ENCODE measurements around the gene PASK. TPM values are rescaled to one million over a fixed set of nuclear protein-coding genes. Genes with fewer than 3 reads are reported as not detected.
A peak's percentile ranks its signal among the peaks of the same experiment; 100 is the strongest.
"Not testable (repeated sequence)": the region's sequence is repeated elsewhere in the genome, so short reads cannot be mapped to it uniquely, and the experiment has no call there.

The PASK gene
- total RNA-seq, 1 experiment from 2014 or later: 69.3 TPM

- Mint-ChIP-seq H3K4me3 (ENCODE audit: low read depth, unreplicated experiment) (no peak overlapping the region), H3K36me3 (ENCODE audit: insufficient read depth, unreplicated experiment) (peaks cover 18% of the 10 kb centered on the region), H3K27me3 (ENCODE audit: unreplicated experiment) (no peaks in the 10 kb centered on the region), H3K9me3 (ENCODE audit: low read depth, unreplicated experiment) (no peaks in the 10 kb centered on the region), H3K27ac (ENCODE audit: unreplicated experiment) (no peak overlapping the region), H3K4me1 (ENCODE audit: low read depth, unreplicated experiment) (no peaks in the 10 kb centered on the region)
- CTCF ChIA-PET: no interaction called here
- intact Hi-C loops (cut with micrococcal nuclease; ENCODE audit: unreplicated experiment): no loop called here
- no TSS peak for BruUV-seq (replicated peaks)
- no peak for TF ChIP-seq CTCF (IDR thresholded peaks at IDR 0.05; ENCODE audit: unreplicated experiment)
- no peak for DNase-seq
Measured at GRCh38 chr2:241107031-241107783, 42.1 kb downstream of the PASK start.

DNA sequence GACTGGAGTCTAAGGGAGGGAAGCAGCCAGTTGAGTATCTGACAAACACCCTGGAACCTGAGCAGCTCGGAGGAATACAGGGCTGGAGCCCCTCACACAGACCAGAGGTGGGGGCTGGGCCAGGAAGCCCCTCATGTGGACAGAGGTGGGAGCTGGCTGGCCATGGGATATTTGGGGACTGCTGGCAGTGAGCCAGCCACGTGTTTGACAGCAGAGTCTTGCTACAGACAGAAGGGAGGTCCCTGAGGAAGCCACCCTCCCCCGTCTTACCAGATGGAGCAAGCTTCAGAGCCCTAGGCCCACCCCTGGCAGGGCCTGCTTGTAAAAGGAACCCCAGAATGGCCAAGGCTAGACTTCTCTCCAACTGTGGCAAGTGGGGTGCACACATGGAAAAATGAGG, 43.6 kb downstream of the PASK start:
- intact Hi-C loops (cut with micrococcal nuclease; ENCODE audit: unreplicated experiment): no loop called here
- no peak overlapping the region for H3K27ac Mint-ChIP-seq (ENCODE audit: unreplicated experiment)
- no peaks in the 10 kb centered on the region for H3K9me3 Mint-ChIP-seq (ENCODE audit: low read depth, unreplicated experiment)
- H3K27me3 Mint-ChIP-seq (ENCODE audit: unreplicated experiment): no peaks in the 10 kb centered on the region
- CTCF ChIA-PET: no interaction called here
- DNase-seq: no peak
- no peaks in the 10 kb centered on the region for H3K4me1 Mint-ChIP-seq (ENCODE audit: low read depth, unreplicated experiment)
- no TSS peak for BruUV-seq (replicated peaks)
- peaks cover 21% of the 10 kb centered on the region for H3K36me3 Mint-ChIP-seq (ENCODE audit: insufficient read depth, unreplicated experiment)
- TF ChIP-seq CTCF (IDR thresholded peaks at IDR 0.05; ENCODE audit: unreplicated experiment): no peak
- no peak overlapping the region for H3K4me3 Mint-ChIP-seq (ENCODE audit: low read depth, unreplicated experiment)

DNA sequence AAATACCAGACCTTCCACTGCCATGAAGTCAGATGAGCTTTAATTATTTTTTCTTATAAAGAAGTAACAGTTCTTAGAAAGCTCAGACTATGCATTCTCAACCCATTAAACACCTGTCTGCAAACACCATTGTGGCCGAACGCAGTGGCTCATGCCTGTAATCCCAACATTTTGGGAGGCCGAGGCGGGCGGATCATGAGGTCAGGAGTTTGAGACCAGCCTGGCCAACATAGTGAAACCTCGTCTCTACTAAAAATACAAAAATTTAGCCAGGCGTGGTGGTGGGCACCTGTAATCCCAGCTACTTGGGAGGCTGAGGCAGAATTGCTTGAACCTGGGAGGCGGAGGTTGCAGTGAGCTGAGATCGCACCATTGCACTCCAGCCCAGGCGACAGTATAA, 44.7 kb downstream of the PASK start:
- H3K27ac Mint-ChIP-seq (ENCODE audit: unreplicated experiment); H3K4me1 Mint-ChIP-seq (ENCODE audit: low read depth, unreplicated experiment); H3K9me3 Mint-ChIP-seq (ENCODE audit: low read depth, unreplicated experiment); H3K27me3 Mint-ChIP-seq (ENCODE audit: unreplicated experiment); DNase-seq; H3K4me3 Mint-ChIP-seq (ENCODE audit: low read depth, unreplicated experiment); BruUV-seq (replicated peaks); CTCF ChIA-PET: not testable (repeated sequence)
- peaks cover 21% of the 10 kb centered on the region for H3K36me3 Mint-ChIP-seq (ENCODE audit: insufficient read depth, unreplicated experiment)
- intact Hi-C loops (cut with micrococcal nuclease; ENCODE audit: unreplicated experiment): loop anchor here (5.0 kb wide), 1 partner anchor 43 kb away; the partner anchor contains the start of gene PASK

DNA sequence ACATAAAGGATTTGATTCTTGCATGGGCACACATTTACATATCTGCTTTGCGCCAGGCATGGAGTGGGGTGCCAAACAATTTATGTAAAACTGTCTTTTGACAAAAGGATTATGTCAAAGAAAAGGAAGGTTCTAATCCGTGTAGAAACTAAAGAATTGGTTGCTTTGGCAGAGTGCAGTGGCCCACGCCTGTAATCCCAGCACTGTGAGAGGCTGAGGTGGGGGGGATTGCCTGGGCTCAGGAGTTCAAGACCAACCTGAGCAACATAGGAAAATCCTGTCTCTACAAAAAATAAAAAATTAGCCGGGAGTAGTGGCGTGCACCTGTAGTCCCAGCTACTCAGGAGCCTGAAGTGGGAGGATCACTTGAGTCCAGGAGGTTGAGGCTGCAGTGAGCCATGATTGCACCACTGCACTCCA, 46.1 kb downstream of the PASK start:
- no peak for DNase-seq
- Mint-ChIP-seq H3K27ac (ENCODE audit: unreplicated experiment) (peak overlapping the region; percentile 85), H3K4me3 (ENCODE audit: low read depth, unreplicated experiment) (peak overlapping the region; percentile 96), H3K36me3 (ENCODE audit: insufficient read depth, unreplicated experiment) (peaks cover 21% of the 10 kb centered on the region), H3K27me3 (ENCODE audit: unreplicated experiment) (no peaks in the 10 kb centered on the region), H3K9me3 (ENCODE audit: low read depth, unreplicated experiment) (no peaks in the 10 kb centered on the region), H3K4me1 (ENCODE audit: low read depth, unreplicated experiment) (no peaks in the 10 kb centered on the region)
- TF ChIP-seq CTCF (IDR thresholded peaks at IDR 0.05; ENCODE audit: unreplicated experiment): no peak
- CTCF ChIA-PET: interaction anchor here (0.6 kb wide), 1 partner anchor 385 kb away, joined by 3 read pairs; no protein-coding TSS in a partner anchor
- no TSS peak for BruUV-seq (replicated peaks)
- intact Hi-C loops (cut with micrococcal nuclease; ENCODE audit: unreplicated experiment): loop anchor here (5.0 kb wide), 1 partner anchor 44 kb away; the partner anchor contains the start of gene PASK

Measured in Calu3 (cell line).